HS-27A (cell line): ENCODE results near the gene BTBD6.

Experiments used
- DNase-seq: peaks from one replicate; pipeline ENCODE4 v3.0.0-alpha.2; 2012; ENCODE audit warnings: low read depth, missing footprints

Gene BTBD6

DNA sequence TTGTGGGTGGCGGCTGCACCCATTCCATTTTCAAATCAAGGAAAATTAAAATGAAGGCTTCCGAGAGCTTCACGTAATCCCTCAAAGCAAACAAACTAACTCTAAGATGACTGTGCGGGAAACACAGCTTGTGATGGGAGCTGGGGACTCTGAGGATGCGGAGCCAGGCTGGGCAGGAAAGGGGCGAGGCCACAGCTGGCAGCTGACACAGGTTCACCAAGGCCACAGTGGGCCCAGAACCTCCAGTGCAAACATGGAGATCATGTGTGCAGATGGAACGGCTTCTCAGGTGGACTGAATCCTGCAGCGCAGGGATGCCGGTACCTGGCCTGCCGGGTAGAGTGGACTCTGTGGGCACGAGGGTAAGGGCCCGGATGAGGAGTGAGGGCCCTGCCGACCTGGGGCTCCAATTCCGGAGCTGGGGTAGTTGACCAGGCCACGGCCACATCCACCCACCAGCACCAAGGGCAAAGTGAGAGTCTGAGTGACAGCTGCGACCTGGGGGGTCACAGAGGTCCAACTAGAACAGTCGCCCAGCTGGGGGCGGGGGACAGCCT lies 19.2 kb upstream of the BTBD6 start:
- no peak for DNase-seq

DNA sequence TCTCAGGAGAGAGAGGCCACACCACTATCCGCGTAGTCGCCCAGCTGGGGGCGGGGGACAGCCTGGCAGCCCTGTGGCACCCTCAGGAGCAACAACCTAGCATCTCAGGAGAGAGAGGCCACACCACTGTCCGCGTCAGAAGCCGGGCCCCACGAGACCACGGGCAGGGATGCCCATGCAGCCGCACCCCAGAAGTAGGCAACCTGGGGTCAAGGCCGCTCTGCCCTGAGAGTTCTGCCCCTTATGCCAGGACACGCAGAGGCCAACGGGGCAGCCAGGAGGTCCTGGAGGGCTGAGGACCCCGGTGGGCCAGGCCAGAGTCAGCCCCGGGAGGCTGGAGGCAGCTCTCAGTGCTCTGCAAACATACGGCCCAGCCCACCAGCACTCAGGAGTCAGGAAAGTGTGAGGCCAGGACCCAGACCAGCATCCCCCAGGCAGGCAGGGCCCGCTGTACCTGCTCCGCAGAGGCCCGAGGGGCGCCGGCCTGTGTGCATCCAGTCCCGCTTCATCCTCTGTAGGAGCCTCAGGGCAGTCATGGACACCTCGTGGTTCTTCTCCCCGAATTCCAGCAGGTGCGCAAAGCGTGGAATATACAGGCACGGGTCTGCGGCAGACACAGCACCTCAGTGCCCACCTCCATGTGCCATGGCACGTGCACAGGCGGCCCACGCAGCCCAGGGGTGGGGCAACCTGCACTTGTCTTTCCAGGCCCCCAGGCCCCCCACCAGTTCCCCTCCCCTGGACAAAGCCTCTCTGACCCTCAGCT lies 7.3 kb upstream of the BTBD6 start:
- DNase-seq: no peak

GRCh38 chr14:105241641-105242040 lies 6.7 kb upstream of the BTBD6 start:
- no peak for DNase-seq

- no peak for DNase-seq
Observed at GRCh38 chr14:105244334-105244733, 4.0 kb upstream of the BTBD6 start.

GRCh38 chr14:105247026-105247425 lies 1.3 kb upstream of the BTBD6 start:
- DNase-seq: no peak

DNA sequence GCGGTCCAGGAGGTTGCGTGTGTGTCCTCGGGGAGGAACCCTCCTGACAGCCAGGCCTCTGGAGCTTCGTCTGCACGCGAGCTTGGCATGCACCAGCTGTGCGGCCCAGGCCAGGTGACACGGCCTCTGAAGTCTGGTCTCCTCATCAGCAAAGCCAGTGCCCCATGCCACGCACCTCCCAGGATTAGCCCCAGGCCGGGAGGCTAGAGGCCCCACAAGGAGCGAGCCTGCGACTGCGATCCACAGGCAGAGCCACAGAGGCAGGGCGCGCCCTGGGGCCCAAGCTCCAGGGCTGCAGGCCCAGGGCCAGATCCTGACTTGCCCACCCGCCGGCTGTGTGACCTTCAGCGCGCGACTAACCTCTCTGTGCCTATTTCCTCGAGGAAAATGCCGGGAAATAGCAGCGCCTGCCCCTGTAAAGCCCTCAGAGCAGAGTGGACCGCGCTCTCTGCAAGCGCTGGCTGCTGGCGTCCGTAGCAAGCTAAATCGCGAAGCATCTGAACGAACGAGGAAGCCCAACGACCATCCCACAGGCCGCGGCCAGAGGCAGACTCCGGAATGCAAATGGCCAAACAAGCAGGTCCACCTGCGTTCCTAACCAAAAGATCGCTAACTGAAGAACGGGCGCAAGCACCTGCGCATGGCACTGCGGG lies 492 bp upstream of the BTBD6 start:
- DNase-seq: no peak

DNA sequence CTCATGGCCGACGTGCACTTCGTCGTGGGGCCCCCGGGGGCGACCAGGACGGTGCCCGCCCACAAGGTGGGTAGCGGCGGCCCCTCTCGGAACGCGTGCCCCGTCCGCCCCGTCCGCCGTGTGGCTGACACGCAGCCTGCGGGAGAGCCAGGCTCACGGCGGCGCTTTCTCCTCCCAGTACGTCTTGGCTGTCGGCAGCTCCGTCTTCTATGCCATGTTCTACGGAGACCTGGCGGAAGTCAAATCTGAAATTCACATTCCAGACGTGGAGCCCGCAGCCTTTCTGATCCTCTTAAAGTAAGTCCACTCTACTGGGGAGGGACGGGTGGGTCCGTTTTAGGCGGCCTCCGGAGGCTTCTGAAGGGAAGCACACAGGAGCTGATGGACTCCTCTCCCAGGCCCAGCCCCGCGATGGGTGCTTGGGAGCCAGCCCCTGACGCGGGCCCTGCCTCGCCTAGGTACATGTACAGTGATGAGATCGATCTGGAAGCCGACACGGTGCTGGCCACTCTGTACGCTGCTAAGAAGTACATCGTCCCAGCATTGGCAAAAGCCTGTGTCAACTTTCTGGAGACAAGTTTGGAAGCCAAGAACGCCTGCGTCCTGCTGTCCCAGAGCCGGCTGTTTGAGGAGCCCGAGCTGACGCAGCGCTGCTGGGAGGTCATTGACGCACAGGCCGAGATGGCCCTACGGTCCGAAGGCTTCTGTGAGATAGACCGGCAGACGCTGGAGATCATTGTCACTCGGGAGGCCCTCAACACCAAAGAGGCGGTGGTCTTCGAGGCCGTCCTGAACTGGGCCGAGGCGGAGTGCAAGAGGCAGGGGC lies 1.1 kb downstream of the BTBD6 start:
- DNase-seq: no peak

GRCh38 chr14:105250008-105250366 lies 1.7 kb downstream of the BTBD6 start:
- no peak for DNase-seq

DNA sequence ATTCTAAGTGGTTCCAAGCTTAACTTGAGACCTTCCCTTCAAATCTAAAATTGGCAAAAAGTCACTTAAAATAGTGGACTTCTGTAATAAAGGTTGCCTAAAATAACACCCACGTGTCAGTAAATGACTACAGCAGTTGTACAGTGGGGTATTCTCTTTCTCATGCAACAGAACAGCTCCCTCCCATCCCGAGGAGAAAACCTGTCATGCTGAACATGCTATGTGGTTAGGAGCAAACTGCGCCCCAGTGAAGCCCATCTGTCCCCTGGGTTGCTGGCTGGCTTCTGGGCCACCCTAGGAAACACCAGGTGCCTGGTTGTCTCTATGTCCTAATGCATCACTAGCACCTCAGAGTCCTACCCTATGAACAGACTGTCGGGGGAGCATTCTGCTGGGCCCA lies 2.7 kb downstream of the BTBD6 start:
- DNase-seq: no peak

- DNase-seq: no peak
Observed at GRCh38 chr14:105251920-105252319, 3.6 kb downstream of the BTBD6 start.

DNA sequence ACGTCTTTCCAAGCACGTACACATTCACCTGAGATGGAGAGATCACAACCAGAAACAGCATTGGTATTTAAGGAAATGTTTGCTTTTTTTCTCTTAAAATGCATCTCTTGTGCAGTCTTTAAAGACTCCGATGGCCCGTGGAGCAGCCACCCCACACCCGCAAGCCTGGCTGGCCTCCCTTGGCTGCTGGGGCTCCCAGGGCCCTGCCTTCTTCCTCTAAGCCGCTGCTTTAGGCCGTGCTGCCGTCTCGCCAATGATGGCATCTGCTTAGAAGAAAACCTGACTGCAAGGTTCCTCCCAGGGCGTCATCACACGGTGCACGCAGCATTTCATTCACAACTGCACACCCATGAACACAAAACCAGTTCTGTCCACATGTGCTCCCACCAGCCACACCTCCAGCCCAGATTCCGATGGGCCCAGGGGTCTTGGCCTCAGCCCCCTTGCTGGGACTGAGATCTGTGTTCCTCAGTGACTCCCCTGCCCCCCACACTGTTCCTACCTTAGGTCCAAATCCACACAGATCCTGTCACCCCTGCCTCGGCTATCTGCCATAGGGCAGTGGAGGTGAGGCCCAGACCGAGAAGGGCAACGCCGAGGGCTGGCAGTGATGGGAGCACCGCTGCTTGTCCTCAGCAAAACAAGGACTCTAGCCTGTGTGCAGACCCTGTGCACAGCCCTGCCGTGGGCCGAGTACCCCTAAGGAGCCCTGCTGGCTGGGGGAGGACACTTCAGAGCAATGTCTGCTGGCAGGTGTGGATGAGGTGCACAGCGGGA lies 4.4 kb downstream of the BTBD6 start:
- DNase-seq: no peak

GRCh38 chr14:105253329-105253682 lies 5.0 kb downstream of the BTBD6 start:
- DNase-seq: no peak

DNA sequence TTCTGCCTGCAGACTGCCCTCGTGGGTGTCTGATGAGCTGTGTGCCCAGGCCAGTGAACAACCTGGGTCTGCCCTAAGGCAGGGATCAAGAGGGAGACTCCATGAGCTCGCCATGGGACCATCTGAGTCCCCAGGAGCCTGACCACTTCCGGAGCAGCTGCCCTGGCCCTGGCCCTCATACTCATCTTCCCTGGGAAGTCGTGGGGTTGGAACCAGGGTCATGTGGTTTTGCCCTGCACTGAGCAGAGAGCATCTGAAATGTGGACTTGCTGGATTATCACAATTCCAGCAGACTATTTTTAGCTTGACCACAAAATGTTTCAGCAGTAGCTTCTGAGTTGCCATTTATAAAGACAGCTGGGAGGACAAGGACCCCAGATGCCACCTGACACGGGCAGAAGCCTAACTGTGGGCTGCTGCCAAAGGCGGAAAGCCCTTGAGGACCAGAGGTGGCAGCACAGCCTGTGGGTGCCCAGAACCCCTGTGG lies 6.7 kb downstream of the BTBD6 start:
- no peak for DNase-seq

DNA sequence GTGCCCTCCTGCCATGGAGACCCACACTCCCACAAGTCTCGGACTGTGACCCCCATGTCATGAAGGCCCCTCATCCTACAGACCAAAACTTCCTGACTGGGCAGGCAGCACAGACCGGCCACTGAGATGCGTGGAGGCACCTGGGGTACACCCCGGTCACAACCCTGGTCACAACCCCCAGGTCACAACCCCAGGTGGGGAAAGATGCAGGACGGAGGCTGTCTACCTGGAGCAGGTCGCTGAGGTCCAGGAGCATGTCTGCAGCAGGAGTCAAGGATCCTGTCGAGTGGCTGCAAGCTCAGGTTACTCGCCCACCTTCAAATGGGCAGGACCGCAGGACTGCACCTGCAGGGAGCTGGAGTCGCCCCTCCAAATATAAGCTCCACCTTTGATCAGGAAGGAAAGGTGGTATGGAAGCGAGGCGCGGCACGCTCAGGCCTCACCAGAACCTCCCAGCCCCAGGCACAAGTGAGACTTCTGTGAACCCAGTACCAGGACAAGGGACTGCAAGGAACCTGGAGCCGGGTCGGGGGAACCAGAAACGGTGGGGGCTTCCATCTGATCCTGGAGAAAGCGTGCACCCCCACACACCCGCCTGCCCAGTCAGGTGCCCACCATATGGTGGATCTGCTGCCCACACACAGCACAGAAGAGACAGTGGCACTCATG lies 8.1 kb downstream of the BTBD6 start:
- no peak for DNase-seq

GRCh38 chr14:105257464-105257863 lies 9.1 kb downstream of the BTBD6 start:
- no peak for DNase-seq

DNA sequence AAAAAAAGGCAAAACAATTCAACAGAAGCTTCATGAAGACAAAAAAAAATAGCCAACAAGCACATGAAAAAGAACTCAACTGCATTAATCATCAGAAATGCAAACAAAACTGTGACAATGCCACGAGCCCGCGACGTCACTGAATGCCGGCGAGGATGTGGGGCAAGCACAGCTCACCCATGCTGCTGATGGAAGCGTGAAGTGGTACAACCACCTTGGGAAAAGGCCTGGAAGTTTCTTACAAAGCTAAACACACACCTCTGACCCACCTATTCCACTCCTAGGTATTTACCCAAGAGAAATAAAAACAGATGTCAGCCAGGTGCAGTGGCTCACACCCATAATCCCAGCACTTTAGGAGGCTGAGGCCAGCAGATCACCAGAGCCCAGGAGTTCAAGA lies 10.5 kb downstream of the BTBD6 start:
- DNase-seq: no peak

DNA sequence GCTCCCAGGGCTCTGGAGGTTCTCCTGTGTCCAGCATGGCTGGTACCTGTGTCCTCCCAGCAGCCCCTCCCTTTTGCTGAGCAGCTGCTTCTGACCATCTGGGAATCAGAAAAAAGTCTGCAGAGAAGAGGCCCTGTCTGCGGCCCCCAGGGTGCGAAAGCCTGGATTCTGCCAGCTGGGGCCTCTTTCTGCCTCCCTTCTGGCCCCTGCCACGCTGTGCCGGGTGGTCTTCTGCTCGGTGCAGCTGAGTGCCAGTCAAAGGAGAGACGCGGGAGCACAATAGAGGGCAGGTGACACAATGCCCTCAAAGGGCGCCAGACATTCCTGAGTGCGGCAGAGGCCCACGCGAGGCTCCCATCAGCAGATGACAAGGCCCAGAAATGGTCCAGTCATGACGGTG lies 12.6 kb downstream of the BTBD6 start:
- DNase-seq: no peak

DNA sequence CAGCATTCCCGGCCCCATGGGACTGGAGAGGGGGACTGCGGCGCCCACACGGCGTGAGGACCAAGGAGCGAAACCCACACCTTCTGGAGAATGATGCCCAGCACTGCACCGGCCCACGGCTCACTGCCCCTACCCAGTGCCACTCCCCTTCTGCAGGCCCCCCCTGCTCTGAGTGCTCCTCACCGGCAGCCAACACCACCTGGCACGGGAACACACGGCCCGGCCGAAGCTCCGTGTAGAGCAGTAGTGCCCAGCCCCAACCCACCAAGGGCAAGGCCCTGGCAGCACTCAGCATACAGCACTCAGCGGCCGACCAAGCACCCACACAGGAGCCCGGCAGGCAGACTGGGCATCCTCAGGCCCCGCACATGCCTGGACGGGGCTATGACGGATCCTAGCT lies 13.4 kb downstream of the BTBD6 start:
- no peak for DNase-seq

- DNase-seq: no peak
Observed at GRCh38 chr14:105267820-105268548, 19.7 kb downstream of the BTBD6 start.

DNA sequence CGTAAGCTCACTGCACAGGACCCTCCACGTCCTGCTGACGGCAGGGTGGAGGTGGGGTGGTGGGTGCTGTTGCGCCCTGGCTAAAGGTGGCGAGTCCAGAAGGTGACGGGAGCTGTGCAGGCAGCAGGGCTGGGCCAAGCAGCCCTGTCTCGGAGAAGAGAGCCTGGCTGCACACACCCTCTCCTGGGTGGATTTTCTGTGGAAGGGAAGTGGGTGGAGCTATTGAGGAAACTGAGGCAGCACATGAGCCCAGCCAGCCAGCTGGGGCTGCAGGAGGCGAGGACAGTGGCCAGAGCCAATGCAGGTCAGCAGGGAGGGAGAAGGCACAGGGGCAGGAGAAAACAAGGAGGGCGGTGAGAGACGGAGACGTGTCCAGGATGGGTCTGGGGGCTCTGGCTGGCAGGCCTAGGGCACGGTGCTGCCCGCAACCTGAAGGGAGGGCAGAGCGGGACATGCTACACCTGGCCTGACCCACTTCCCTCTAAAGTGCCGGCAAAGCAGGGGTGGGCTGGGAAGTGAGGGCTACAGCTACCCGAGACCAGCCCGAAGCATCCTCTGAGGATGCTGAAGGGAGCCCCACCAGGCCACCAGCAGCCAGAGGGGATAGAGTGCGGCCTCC lies 20.5 kb downstream of the BTBD6 start:
- no peak for DNase-seq
